Testis (tissue), 2 donors: ENCODE measurements around the gene MARK2.

ENCODE experiments used
- CTCF ChIP-seq, 3 experiments: fragments of 450-650 bp in 2 of 3; fragments of 200-600 bp in 1 of 3; sonication (generic) in 1 of 3; IDR thresholded peaks; one replicate each; pipeline ENCODE4 v1.5.1; 2016 to 2019; ENCODE audit warnings: antibody characterized with exemption in 3 of 3, mild to moderate bottlenecking in 2 of 3, moderate library complexity in 1 of 3
- POLR2A ChIP-seq: fragments of 450-650 bp; IDR thresholded peaks from one replicate; pipeline ENCODE4 v1.6.1; 2017; ENCODE audit warnings: antibody characterized with exemption, mild to moderate bottlenecking, moderate library complexity

DNA sequence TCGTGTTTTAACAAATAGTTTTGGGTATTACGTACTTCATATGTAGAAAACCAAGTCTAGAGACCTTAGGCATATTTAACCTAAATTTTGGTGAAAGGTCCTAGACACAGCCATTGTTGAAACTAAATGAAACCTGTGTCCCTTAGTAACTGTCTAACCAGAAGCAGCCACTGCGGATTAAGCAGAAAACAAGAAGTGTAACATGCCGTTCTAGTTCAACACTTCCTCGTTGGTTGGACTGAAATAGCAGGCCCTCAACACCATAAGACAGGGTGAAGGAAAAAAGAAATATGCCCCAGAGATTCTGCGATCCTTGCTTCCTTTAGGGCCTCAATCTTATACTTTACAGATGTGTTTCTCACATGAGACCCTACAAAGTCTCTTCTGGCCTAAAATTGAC lies 101.9 kb downstream of the MARK2 start:
- TF ChIP-seq POLR2A (no peak), CTCF (IDR thresholded peaks at IDR 0.05) (no peak)
